Measurements from ENCODE around the gene TMEM33. TPM values are rescaled to one million over a fixed set of nuclear protein-coding genes. Genes with fewer than 3 reads are reported as not detected.

Gene TMEM33
- total RNA-seq, 1 experiment from 2014 or later = 82.4 TPM

DNA sequence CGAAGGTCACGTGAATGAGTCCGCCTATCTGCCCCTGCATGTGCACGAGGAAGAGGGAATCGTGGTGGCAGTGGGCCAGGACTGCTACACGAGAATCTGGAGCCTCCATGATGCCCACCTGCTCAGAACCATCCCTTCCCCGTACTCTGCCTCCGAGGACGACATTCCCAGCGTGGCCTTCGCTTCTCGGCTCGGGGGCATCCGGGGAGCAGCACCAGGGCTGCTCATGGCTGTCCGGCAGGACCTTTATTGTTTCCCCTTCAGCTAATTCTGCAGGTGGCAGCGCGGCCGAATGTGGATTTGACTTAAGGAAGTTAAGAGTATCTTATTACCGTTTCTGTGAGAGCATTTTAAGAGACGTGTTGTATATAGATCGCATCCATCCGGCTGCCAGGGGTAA is 47.5 kb downstream of the TMEM33 start:
- no peaks in the 10 kb centered on the region for H3K79me2 ChIP-seq (ENCODE audit: insufficient read depth, low read length)
- H3K4me2 ChIP-seq (ENCODE audit: low read length) = no peak overlapping the region
- BruUV-seq (replicated peaks) = no TSS peak
- H2AFZ ChIP-seq (ENCODE audit: low read depth, low read length, poor library complexity, severe bottlenecking) = no peak overlapping the region
- H3K27me3 ChIP-seq (ENCODE audit: insufficient read depth, low read length) = no peaks in the 10 kb centered on the region
- no peaks in the 10 kb centered on the region for H3K4me1 ChIP-seq (ENCODE audit: control insufficient read depth in 1 of 2, insufficient read depth in 2 of 2, low read length in 2 of 2)
- no peak overlapping the region for H3K4me3 ChIP-seq (replicated peaks in 1 of 2; ENCODE audit: low read depth in 1 of 2, low read length in 2 of 2)
- H3K9me2 ChIP-seq (ENCODE audit: insufficient read depth) = no peaks in the 10 kb centered on the region
- TF ChIP-seq, protein P1, sequence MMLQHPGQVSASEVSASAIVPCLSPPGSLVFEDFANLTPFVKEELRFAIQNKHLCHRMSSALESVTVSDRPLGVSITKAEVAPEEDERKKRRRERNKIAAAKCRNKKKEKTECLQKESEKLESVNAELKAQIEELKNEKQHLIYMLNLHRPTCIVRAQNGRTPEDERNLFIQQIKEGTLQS (IDR thresholded peaks at IDR 0.05) = no peak
- TF ChIP-seq CEBPB (IDR thresholded peaks at IDR 0.05; ENCODE audit: low read depth) = no peak
- TF ChIP-seq EZH2phosphoT487 (IDR thresholded peaks at IDR 0.05; ENCODE audit: borderline replicate concordance) = no peak
- TF ChIP-seq SRF (IDR thresholded peaks at IDR 0.05; ENCODE audit: low read depth) = no peak
- no peak for TF ChIP-seq EZH2 (IDR thresholded peaks at IDR 0.05)
- TF ChIP-seq SIN3A (IDR thresholded peaks at IDR 0.05; ENCODE audit: low read depth) = no peak
- TF ChIP-seq, protein P2, sequence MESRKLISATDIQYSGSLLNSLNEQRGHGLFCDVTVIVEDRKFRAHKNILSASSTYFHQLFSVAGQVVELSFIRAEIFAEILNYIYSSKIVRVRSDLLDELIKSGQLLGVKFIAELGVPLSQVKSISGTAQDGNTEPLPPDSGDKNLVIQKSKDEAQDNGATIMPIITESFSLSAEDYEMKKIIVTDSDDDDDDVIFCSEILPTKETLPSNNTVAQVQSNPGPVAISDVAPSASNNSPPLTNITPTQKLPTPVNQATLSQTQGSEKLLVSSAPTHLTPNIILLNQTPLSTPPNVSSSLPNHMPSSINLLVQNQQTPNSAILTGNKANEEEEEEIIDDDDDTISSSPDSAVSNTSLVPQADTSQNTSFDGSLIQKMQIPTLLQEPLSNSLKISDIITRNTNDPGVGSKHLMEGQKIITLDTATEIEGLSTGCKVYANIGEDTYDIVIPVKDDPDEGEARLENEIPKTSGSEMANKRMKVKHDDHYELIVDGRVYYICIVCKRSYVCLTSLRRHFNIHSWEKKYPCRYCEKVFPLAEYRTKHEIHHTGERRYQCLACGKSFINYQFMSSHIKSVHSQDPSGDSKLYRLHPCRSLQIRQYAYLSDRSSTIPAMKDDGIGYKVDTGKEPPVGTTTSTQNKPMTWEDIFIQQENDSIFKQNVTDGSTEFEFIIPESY (IDR thresholded peaks at IDR 0.05; ENCODE audit: extremely low read depth, insufficient replicate concordance, low read length) = no peak
- TF ChIP-seq ZNF274 (IDR thresholded peaks at IDR 0.05; ENCODE audit: low read depth, low read length) = no peak
- TF ChIP-seq, protein P3, sequence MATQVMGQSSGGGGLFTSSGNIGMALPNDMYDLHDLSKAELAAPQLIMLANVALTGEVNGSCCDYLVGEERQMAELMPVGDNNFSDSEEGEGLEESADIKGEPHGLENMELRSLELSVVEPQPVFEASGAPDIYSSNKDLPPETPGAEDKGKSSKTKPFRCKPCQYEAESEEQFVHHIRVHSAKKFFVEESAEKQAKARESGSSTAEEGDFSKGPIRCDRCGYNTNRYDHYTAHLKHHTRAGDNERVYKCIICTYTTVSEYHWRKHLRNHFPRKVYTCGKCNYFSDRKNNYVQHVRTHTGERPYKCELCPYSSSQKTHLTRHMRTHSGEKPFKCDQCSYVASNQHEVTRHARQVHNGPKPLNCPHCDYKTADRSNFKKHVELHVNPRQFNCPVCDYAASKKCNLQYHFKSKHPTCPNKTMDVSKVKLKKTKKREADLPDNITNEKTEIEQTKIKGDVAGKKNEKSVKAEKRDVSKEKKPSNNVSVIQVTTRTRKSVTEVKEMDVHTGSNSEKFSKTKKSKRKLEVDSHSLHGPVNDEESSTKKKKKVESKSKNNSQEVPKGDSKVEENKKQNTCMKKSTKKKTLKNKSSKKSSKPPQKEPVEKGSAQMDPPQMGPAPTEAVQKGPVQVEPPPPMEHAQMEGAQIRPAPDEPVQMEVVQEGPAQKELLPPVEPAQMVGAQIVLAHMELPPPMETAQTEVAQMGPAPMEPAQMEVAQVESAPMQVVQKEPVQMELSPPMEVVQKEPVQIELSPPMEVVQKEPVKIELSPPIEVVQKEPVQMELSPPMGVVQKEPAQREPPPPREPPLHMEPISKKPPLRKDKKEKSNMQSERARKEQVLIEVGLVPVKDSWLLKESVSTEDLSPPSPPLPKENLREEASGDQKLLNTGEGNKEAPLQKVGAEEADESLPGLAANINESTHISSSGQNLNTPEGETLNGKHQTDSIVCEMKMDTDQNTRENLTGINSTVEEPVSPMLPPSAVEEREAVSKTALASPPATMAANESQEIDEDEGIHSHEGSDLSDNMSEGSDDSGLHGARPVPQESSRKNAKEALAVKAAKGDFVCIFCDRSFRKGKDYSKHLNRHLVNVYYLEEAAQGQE (IDR thresholded peaks at IDR 0.05; ENCODE audit: low read depth) = no peak
- TF ChIP-seq, protein P4, sequence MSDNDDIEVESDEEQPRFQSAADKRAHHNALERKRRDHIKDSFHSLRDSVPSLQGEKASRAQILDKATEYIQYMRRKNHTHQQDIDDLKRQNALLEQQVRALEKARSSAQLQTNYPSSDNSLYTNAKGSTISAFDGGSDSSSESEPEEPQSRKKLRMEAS (IDR thresholded peaks at IDR 0.05) = no peak
- TF ChIP-seq CBX3 (IDR thresholded peaks at IDR 0.05; ENCODE audit: low read depth) = no peak
- TF ChIP-seq SP1 (IDR thresholded peaks at IDR 0.05; ENCODE audit: low read depth) = no peak
- TF ChIP-seq ZFX (IDR thresholded peaks at IDR 0.05) = no peak
- TF ChIP-seq EGR1 (IDR thresholded peaks at IDR 0.05; ENCODE audit: low read depth) = no peak
- no peak for TF ChIP-seq RAD21 (IDR thresholded peaks at IDR 0.05; ENCODE audit: low read depth)
- TF ChIP-seq, protein P5, sequence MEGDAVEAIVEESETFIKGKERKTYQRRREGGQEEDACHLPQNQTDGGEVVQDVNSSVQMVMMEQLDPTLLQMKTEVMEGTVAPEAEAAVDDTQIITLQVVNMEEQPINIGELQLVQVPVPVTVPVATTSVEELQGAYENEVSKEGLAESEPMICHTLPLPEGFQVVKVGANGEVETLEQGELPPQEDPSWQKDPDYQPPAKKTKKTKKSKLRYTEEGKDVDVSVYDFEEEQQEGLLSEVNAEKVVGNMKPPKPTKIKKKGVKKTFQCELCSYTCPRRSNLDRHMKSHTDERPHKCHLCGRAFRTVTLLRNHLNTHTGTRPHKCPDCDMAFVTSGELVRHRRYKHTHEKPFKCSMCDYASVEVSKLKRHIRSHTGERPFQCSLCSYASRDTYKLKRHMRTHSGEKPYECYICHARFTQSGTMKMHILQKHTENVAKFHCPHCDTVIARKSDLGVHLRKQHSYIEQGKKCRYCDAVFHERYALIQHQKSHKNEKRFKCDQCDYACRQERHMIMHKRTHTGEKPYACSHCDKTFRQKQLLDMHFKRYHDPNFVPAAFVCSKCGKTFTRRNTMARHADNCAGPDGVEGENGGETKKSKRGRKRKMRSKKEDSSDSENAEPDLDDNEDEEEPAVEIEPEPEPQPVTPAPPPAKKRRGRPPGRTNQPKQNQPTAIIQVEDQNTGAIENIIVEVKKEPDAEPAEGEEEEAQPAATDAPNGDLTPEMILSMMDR (IDR thresholded peaks at IDR 0.05 in 2 of 3, conservative IDR thresholded peaks at IDR 0.05 in 1 of 3; ENCODE audit: borderline replicate concordance in 1 of 3, insufficient read depth in 1 of 3, low read depth in 2 of 3, low read length in 2 of 3) = no peak
- H3K9ac ChIP-seq (ENCODE audit: low read length) = no peak overlapping the region
- no peak overlapping the region for H3K27ac ChIP-seq (ENCODE audit: low read depth, low read length)
- intact Hi-C loops (cut with micrococcal nuclease) = no loop called here
- ChIA-PET POLR2A (no interaction called here), CTCF (no interaction called here), RAD21 (ENCODE audit: low non-redundant PET in 1 of 2, low total read pairs in 2 of 2, uncharacterized antibody in 2 of 2, unreplicated experiment in 2 of 2) (no interaction called here)
- DNase-seq (ENCODE audit: low read depth, low spot score) (no peak), ATAC-seq (no peak)
- no peaks in the 10 kb centered on the region for H4K20me1 ChIP-seq (ENCODE audit: insufficient read depth)
- no peaks in the 10 kb centered on the region for H3K36me3 ChIP-seq (ENCODE audit: control insufficient read depth in 1 of 2, insufficient read depth in 2 of 2, low read length in 2 of 2)
- no peaks in the 10 kb centered on the region for H3K9me3 ChIP-seq (ENCODE audit: control insufficient read depth in 1 of 2, insufficient read depth in 1 of 2, low read depth in 1 of 2, low read length in 2 of 2)

Measured in HCT116 (cell line).